Activated CD4-positive, alpha-beta T cell treated with anti-CD3 and anti-CD28 coated beads, Interleukin-2, amount 50 U/mL, for 48 hours (primary cell): ENCODE measurements around the gene ABCD4.

ENCODE experiments used
- DNase-seq, 2 experiments: peaks; one replicate each; pipeline ENCODE4 v3.0.0-alpha.2; 2020

Gene ABCD4

DNA sequence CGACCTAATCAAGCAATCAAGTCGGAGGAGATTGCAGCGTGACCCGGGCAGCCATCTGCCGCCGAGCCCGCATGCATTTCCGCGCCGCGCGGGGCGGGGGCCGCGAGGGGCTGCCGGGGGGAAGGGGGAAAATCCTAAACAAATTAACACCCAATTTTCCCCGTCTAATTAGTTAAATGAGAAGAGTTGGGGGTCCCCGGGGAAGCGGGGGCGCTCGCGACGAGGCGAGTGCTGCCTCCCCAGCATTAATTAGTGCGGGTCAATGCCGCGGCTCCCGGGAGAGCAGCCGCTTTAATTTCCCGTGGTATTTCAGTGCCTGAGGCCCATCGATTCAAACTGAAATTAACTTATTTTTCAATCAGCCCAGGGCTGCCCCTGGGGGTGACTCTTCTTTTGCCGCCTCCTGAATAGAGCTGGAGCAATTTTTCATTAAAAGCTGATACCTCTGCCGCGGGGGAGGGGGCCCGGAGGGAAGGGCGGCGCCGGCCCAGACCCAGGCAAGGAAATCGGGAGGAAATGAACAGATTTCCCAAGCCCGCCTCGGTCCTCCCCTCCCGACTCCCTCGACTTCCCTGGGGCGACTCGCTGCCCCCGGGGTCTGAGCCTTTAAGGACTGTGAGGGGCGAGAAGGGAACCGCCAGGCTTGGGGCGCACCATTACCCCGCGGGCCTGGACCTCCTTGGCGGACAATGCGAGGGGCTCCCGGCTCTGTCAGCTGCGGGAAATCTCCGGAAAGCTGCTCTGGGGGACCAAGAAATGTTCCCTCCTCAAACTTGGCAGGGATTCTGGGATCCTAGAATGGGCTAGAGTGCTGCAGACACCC lies 44.6 kb downstream of the ABCD4 start:
- no peak for DNase-seq

- peak; percentile 53 to 67 for DNase-seq
These were observed 45.4 kb downstream of the ABCD4 start for GRCh38 chr14:74257078-74257940.

GRCh38 chr14:74255281-74255680 lies 47.5 kb downstream of the ABCD4 start:
- no peak for DNase-seq

DNA sequence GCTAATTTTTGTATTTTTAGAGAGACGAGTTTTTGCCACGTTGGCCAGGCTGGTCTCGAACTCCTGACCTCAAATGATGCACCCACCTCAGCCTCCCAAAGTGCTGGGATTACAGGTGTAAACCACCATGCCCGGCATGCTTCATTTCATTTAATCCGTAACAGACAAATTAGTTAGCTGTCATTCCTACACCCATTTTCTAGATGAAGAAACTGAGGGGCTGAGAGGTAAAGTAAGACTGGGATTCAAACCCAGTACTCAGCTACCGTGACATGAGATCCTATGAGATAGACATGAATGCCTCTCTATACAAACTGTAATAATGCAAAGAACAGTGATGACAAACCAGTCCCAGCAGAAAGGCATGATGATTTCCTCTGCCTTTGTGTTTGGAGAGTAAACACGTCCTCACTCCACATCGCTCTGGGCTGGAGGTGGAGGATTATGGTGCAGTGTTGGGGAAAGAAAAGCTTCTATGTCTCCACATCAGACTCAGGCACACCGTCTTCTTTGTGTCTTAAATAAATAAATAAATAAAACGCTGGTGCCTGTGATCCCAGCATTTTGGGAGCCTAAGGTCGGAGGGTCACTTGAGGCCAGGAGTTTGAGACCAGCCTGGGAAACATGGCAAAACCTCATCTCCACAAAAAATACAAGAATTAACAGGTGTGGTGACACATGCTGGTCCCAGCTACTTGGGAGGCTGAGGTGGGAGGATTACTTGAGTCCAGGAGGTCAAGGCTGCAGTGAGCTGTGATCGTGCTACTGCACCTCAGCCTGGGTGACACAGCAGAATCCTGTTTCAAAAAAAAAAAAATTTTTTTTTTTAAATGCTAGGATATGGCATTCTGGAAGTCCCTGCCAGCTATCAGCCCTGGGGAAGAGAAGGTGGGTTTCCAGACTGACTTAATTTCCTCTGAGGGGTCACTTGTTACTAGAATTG lies 53.0 kb downstream of the ABCD4 start:
- DNase-seq, result no peak

DNA sequence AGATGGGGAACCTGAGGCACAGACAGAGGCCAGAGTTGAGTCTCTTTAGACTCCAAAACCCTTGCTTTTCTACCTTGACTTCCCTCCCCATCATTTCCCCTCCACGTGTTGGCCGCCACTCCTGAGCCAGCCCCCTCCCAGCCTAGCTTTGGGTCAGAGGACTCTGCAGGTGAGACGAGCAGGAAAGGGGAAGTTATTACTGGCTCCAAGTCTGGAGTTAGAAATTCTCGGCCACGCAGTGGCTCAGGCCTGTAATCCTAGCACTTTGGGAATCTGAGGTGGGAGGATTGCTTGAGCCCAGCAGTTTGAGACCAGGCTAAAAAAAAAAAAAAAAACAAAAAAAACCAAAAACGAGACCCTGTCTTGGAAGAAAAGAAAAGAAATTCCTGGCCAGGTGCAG lies 54.7 kb downstream of the ABCD4 start:
- no peak for DNase-seq

- no peak for DNase-seq
These were observed 56.2 kb downstream of the ABCD4 start for GRCh38 chr14:74246542-74246941.

GRCh38 chr14:74245292-74245691 lies 57.4 kb downstream of the ABCD4 start:
- no peak for DNase-seq

GRCh38 chr14:74244115-74244514 lies 58.6 kb downstream of the ABCD4 start:
- DNase-seq, result no peak

- no peak for DNase-seq
These were observed 59.7 kb downstream of the ABCD4 start for GRCh38 chr14:74243051-74243450.

GRCh38 chr14:74242780-74243042 lies 60.0 kb downstream of the ABCD4 start:
- no peak for DNase-seq

GRCh38 chr14:74242021-74242779 lies 60.5 kb downstream of the ABCD4 start:
- no peak for DNase-seq

GRCh38 chr14:74241652-74242017 lies 61.1 kb downstream of the ABCD4 start:
- DNase-seq, result no peak

DNA sequence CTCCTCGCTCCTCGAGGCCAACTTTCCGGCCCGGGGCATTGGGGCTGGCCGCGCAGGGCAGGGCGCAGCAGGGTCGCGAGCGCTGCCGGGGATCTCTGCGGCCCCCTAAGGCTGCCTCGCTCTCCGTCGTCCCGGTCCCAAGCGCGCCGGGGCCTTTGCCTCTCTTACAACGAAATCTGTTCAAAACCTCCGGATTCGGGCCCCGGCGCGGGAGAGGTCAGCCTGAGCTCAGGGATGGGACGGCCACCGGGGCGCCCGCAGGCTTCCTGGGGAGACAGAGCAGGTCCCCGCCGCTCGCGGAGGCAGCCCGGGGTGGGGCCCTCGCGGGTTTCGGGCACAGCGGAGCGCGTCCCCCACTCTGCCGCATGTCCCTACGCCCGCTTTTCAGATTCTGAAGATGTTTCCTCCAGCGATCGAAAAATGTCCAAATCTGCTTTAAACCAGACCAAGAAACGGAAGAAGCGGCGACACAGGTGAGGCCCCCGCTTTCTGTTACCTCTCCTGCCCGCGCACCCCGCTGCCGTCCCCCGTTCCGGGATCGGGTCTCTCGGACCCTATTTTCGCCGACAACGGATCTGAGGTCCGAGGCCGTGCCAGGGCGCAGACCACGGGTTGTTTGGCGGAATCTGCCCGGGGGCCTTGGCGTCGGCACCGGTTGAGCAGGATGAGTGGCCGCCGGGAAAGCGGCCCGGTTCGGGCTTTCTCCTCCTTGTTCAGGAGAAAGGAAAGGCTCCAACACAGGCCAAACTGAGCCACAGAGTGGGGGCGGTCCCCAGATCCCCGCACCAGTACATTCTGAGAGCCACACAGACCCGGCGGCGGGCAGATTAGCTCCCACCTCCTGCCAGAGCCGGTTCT lies 61.7 kb downstream of the ABCD4 start:
- DNase-seq, result no peak

- DNase-seq, result no peak
These were observed 62.6 kb downstream of the ABCD4 start for GRCh38 chr14:74239848-74240793.

GRCh38 chr14:74238974-74239847 lies 63.5 kb downstream of the ABCD4 start, which contains the start of gene VSX2:
VSX2 (plus strand) TSS chr14:74239449; CDS start chr14:74239562, 113 bp downstream.
- DNase-seq, result no peak

- no peak for DNase-seq
These were observed 65.3 kb downstream of the ABCD4 start for GRCh38 chr14:74237441-74237840.
